ENCODE measurements around the gene KCNK5. TPM values are rescaled to one million over a fixed set of nuclear protein-coding genes. Genes with fewer than 3 reads are reported as not detected.

The KCNK5 gene
- total and polyA plus RNA-seq, 9 of the 15 experiments (the other 6 are each of a cell fraction or from before 2014, with no cell fraction given) = 1.5 to 45.8 (median 25.8) TPM

- TF ChIP-seq ARID4B (CRISPR knock-in tag; IDR thresholded peaks at IDR 0.05) (0 out of 2 replicates have a peak, but pooled peaks have one; percentile 21), ZNF511 (CRISPR knock-in tag; IDR thresholded peaks at IDR 0.05) (no peak), TSHZ1 (CRISPR knock-in tag; IDR thresholded peaks at IDR 0.05) (0 out of 2 replicates have a peak, but pooled peaks have one; percentile 2), ZNF584 (CRISPR knock-in tag; IDR thresholded peaks at IDR 0.05; ENCODE audit: low read depth) (peak; percentile 84), NFE2L1 (tag; IDR thresholded peaks at IDR 0.05; ENCODE audit: borderline replicate concordance, low read depth) (peak; percentile 14; the same call in 1 of the 2 replicates), MECOM (CRISPR knock-in tag; IDR thresholded peaks at IDR 0.05) (peak; percentile 71; the same call in 1 of the 2 replicates), CREBBP (IDR thresholded peaks at IDR 0.05; ENCODE audit: low read depth, low read length) (no peak), CREM (IDR thresholded peaks at IDR 0.05; ENCODE audit: low read depth) (0 out of 2 replicates have a peak, but pooled peaks have one; percentile 18), HINFP (tag; conservative IDR thresholded peaks at IDR 0.05; ENCODE audit: low read depth) (0 out of 2 replicates have a peak, but pooled peaks have one; percentile 12), CBFA2T2 (conservative IDR thresholded peaks at IDR 0.05) (peak; percentile 81), USF2 (CRISPR knock-in tag; IDR thresholded peaks at IDR 0.05) (peak; percentile 89), SRF (CRISPR knock-in tag; IDR thresholded peaks at IDR 0.05) (no peak), L3MBTL2 (IDR thresholded peaks at IDR 0.05) (peak; percentile 68), CBX2 (IDR thresholded peaks at IDR 0.05; ENCODE audit: insufficient read depth, low read length, poor library complexity, severe bottlenecking) (no peak), BRD9 (IDR thresholded peaks at IDR 0.05; ENCODE audit: low read depth, partially characterized antibody) (peak; percentile 69), NFRKB (IDR thresholded peaks at IDR 0.05; ENCODE audit: low read depth) (0 out of 2 replicates have a peak, but pooled peaks have one; percentile 72)
Measured at GRCh38 chr6:39225946-39226437, 3.3 kb downstream of the KCNK5 start (continued).
